Left lung (tissue), 10 donors: ENCODE results near the gene PREP. TPM values are rescaled to one million over a fixed set of nuclear protein-coding genes. Genes with fewer than 3 reads are reported as not detected.
A peak's percentile ranks its signal among the peaks of the same experiment; 100 is the strongest.

Source experiments
- ATAC-seq: fragments of 200-7000 bp; cut with Tn5 transposase; one replicate; pipeline ENCODE4 v1.9.1; 2020; ENCODE audit warnings: moderate library complexity
- DNase-seq, 4 donors: peaks; one replicate each; pipeline ENCODE4 v3.0.0-alpha.2; 2013 to 2020
- H3K27ac ChIP-seq, 2 donors: fragments of 200-600 bp; sonication (generic) in 1 of 2; one replicate each; pipeline versions ENCODE4 v1.5.0 to v1.8.0; 2020 to 2021
- H3K27me3 ChIP-seq, 2 donors: fragments of 200-600 bp; sonication (generic) in 1 of 2; one replicate each; pipeline versions ENCODE4 v1.5.0 to v1.8.0; 2020 to 2021
- H3K36me3 ChIP-seq, 2 donors: fragments of 200-600 bp; sonication (generic) in 1 of 2; one replicate each; pipeline versions ENCODE4 v1.5.0 to v1.8.0; 2020 to 2021
- H3K4me1 ChIP-seq, 2 donors: fragments of 200-600 bp; one replicate each; pipeline ENCODE4 v1.8.0; 2021
- H3K4me3 ChIP-seq, 2 donors: fragments of 200-600 bp; sonication (generic) in 1 of 2; one replicate each; pipeline versions ENCODE4 v1.5.0 to v1.8.0; 2020 to 2021; ENCODE audit warnings: mild to moderate bottlenecking in 1 of 2
- H3K9me3 ChIP-seq, 2 donors: fragments of 200-600 bp; sonication (generic) in 1 of 2; one replicate each; pipeline versions ENCODE4 v1.5.0 to v1.8.0; 2020 to 2021
- intact Hi-C, 2 donors: fragments of 100-400 bp; cut with DNase I; formaldehyde crosslinking; loops; one replicate each; pipeline versions ENCODE4 v1.11.2 to v1.14.2; 2022
- polyA plus RNA-seq, 6 donors: library from polyadenylated mRNA; unstranded; fragments of 120-200 nt; gene quantifications; one replicate each; pipeline ENCODE4 v1.2.1, GENCODE V29; 2013; ENCODE audit not compliant: insufficient read length in 6 of 6
- total RNA-seq, 2 donors: library from RNA; stranded (reverse); fragmentation: NEBNext Ultra II Directional; extraction: Animal tissue kit (Norgen Biotek cat#: 25700); gene quantifications; one replicate each; pipeline ENCODE4 v1.2.1, GENCODE V29; 2021
- TF ChIP-seq, protein P1 (sequence below), 2 donors: fragments of 200-600 bp; sonication (generic) in 1 of 2; IDR thresholded peaks; one replicate each; pipeline versions ENCODE4 v1.5.0 to v1.8.0; 2021; ENCODE audit warnings: antibody characterized with exemption in 2 of 2
- donor health status: DM: no; HTN: yes; CAD: no.
- donor health status: DM: no; HTN: no; CAD: no.

PREP gene
- total and polyA plus RNA-seq, 8 donors, result 34.9 to 42.7 (median 36.8) TPM

DNA sequence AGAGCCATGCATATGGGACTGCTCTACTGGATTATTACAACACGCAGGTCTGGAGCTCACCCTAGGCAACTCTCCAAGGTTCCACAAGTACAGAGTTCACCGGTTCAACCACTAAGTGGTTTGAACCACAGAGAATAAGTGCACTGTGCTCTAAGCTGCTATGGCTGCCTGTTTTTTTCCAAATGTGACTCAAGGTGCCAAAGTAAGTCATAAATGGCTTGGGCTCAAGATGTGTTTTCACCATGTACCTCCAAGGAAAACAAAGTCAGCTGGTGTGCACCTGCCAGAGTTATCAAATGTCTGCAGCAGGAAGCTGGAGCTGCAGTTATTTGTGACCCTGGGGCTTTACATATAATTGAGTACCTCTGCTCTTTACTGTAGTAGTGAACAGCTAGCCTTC, 76.7 kb downstream of the PREP start:
- H3K9me3 ChIP-seq, result no peaks in the 10 kb centered on the region
- H3K4me1 ChIP-seq, result no peaks in the 10 kb centered on the region
- H3K36me3 ChIP-seq, result peaks cover 0 to 80% of the 10 kb centered on the region in 2 donors
- H3K4me3 ChIP-seq, result no peak overlapping the region
- TF ChIP-seq, protein P1, sequence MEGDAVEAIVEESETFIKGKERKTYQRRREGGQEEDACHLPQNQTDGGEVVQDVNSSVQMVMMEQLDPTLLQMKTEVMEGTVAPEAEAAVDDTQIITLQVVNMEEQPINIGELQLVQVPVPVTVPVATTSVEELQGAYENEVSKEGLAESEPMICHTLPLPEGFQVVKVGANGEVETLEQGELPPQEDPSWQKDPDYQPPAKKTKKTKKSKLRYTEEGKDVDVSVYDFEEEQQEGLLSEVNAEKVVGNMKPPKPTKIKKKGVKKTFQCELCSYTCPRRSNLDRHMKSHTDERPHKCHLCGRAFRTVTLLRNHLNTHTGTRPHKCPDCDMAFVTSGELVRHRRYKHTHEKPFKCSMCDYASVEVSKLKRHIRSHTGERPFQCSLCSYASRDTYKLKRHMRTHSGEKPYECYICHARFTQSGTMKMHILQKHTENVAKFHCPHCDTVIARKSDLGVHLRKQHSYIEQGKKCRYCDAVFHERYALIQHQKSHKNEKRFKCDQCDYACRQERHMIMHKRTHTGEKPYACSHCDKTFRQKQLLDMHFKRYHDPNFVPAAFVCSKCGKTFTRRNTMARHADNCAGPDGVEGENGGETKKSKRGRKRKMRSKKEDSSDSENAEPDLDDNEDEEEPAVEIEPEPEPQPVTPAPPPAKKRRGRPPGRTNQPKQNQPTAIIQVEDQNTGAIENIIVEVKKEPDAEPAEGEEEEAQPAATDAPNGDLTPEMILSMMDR (IDR thresholded peaks at IDR 0.05), result no peak
- ATAC-seq (peak; percentile 78), DNase-seq (no peak)
- no peak overlapping the region for H3K27ac ChIP-seq
- no peaks in the 10 kb centered on the region for H3K27me3 ChIP-seq
- intact Hi-C loops, result no loop called here

- Histone ChIP-seq H3K27ac (no peak overlapping the region), H3K36me3 (peaks cover 0 to 73% of the 10 kb centered on the region in 2 donors), H3K4me1 (no peaks in the 10 kb centered on the region), H3K4me3 (no peak overlapping the region), H3K9me3 (no peaks in the 10 kb centered on the region), H3K27me3 (no peaks in the 10 kb centered on the region)
- ATAC-seq (no peak), DNase-seq (no peak)
- intact Hi-C loops, result no loop called here
- TF ChIP-seq, protein P1 (IDR thresholded peaks at IDR 0.05), result no peak
These were observed 78.4 kb downstream of the PREP start for GRCh38 chr6:105324386-105324950.

GRCh38 chr6:105322499-105323225, 80.2 kb downstream of the PREP start:
- DNase-seq (no peak), ATAC-seq (no peak)
- H3K36me3 ChIP-seq, result peaks cover 0 to 62% of the 10 kb centered on the region in 2 donors
- no peak overlapping the region for H3K4me3 ChIP-seq
- TF ChIP-seq, protein P1 (IDR thresholded peaks at IDR 0.05), result no peak
- intact Hi-C loops, result no loop called here
- H3K9me3 ChIP-seq, result no peaks in the 10 kb centered on the region
- no peaks in the 10 kb centered on the region for H3K27me3 ChIP-seq
- H3K4me1 ChIP-seq, result no peaks in the 10 kb centered on the region
- H3K27ac ChIP-seq, result no peak overlapping the region

DNA sequence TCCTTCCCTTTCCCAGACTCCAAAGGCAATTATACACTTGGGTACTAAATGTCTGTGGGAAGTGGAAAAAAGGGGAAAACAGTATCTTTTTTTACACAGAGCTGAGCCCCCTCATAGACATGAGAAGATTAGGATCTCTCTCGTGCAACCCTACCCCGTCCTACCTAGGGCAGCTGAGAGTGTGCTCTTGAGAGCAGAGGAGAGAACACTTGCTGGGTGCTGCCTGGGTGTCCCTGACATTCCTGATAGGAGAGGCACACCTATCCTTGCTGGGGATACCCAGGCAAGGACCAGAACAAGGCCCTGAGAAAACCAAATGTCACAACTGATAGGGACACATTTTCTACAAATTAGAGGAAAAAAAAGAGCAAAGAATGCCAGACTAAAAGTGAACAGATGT, 81.2 kb downstream of the PREP start:
- no peaks in the 10 kb centered on the region for H3K27me3 ChIP-seq
- intact Hi-C loops, result no loop called here
- TF ChIP-seq, protein P1 (IDR thresholded peaks at IDR 0.05), result no peak
- H3K27ac ChIP-seq, result no peak overlapping the region
- H3K4me3 ChIP-seq, result no peak overlapping the region
- H3K36me3 ChIP-seq, result peaks cover 0 to 66% of the 10 kb centered on the region in 2 donors
- no peaks in the 10 kb centered on the region for H3K9me3 ChIP-seq
- DNase-seq (no peak), ATAC-seq (peak; percentile 61)
- no peaks in the 10 kb centered on the region for H3K4me1 ChIP-seq

- TF ChIP-seq, protein P1 (IDR thresholded peaks at IDR 0.05), result no peak
- H3K27me3 ChIP-seq, result no peaks in the 10 kb centered on the region
- intact Hi-C loops, result no loop called here
- H3K4me1 ChIP-seq, result no peaks in the 10 kb centered on the region
- H3K9me3 ChIP-seq, result no peaks in the 10 kb centered on the region
- H3K27ac ChIP-seq, result no peak overlapping the region
- peaks cover 0 to 66% of the 10 kb centered on the region in 2 donors for H3K36me3 ChIP-seq
- H3K4me3 ChIP-seq, result no peak overlapping the region
- peak; percentile 85 for ATAC-seq
- DNase-seq, result peak in 1 of 4 donors; percentile 39
These were observed 81.7 kb downstream of the PREP start for GRCh38 chr6:105321207-105321606.
